Measurements from ENCODE around the gene NOX3.

DNA sequence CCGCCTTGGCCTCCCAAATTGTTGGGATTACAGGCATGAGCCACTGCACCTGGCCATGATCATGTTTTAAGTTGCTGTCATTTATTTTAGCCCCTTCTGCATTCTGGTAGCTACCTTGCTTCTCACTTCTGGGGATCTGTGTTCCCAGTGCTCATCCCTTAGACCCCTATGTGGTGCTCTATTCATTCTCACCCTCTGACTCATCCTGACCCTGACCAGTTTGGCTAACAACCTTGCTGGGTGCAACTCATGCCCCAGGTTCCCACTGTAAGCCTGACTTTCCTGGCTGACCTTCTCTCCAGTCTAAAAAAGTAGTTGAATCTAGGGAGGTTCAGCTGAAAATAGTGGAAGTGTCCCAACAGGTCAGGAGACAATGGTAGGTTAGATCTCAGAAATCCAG, 47.4 kb downstream of the NOX3 start:
- no peak for TF ChIP-seq POLR2A (IDR thresholded peaks at IDR 0.05)
- TF ChIP-seq, protein P1, sequence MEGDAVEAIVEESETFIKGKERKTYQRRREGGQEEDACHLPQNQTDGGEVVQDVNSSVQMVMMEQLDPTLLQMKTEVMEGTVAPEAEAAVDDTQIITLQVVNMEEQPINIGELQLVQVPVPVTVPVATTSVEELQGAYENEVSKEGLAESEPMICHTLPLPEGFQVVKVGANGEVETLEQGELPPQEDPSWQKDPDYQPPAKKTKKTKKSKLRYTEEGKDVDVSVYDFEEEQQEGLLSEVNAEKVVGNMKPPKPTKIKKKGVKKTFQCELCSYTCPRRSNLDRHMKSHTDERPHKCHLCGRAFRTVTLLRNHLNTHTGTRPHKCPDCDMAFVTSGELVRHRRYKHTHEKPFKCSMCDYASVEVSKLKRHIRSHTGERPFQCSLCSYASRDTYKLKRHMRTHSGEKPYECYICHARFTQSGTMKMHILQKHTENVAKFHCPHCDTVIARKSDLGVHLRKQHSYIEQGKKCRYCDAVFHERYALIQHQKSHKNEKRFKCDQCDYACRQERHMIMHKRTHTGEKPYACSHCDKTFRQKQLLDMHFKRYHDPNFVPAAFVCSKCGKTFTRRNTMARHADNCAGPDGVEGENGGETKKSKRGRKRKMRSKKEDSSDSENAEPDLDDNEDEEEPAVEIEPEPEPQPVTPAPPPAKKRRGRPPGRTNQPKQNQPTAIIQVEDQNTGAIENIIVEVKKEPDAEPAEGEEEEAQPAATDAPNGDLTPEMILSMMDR (IDR thresholded peaks at IDR 0.05): no peak
- TF ChIP-seq POLR2AphosphoS5 (IDR thresholded peaks at IDR 0.05; ENCODE audit: insufficient read depth in 1 of 2, low read depth in 1 of 2): no peak

All from vagina (tissue), 2 donors.